ENCODE data around the gene CELF5.

The CELF5 gene

GRCh38 chr19:3224346-3225168 is at the start of gene CELF5:
CELF5 (plus strand) TSS chr19:3224661; CDS start chr19:3224740, 79 bp downstream.
- no peak for DNase-seq

- no peak for DNase-seq
These were observed 48.4 kb upstream of the CELF5 start for GRCh38 chr19:3175781-3176714.

DNA sequence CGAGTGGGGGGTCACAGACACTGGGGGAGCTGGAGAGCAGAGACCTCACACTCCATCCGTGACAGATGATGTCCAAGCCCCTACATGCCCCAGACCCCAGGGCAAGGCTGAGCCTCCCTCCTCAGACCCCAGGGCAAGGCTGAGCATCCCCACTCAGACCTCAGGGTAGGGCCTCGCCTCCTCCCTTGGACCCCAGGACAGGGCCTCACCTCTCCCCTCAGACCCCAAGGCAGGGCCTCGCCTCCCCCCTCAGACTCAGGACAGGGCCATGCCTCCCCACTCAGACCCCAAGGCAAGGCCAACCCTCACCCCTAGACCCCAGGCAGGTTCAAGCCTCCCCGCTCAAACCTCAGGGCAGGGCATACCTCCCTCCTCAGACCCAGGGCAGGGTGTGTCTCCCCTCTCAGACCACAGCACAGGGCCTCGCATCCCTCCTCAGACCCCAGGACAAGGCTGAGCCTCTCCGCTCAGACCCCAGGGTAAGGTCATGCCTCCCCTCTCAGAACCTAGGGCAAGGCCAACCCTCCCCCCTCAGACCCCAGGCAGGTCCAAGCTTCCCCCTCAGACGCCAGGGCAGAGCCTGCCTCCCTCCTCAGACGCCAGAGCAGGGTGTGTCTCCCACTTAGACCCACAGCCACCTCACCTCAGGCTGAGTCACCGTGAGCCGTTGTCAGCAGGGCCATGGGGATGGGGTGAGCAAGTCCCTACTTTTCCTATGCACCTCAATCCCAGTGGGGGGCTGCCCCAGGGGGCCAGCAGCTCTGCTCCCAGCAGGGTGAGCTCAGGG is 47.6 kb upstream of the CELF5 start:
- DNase-seq: peak in 1 of 2 experiments; percentile 6

DNA sequence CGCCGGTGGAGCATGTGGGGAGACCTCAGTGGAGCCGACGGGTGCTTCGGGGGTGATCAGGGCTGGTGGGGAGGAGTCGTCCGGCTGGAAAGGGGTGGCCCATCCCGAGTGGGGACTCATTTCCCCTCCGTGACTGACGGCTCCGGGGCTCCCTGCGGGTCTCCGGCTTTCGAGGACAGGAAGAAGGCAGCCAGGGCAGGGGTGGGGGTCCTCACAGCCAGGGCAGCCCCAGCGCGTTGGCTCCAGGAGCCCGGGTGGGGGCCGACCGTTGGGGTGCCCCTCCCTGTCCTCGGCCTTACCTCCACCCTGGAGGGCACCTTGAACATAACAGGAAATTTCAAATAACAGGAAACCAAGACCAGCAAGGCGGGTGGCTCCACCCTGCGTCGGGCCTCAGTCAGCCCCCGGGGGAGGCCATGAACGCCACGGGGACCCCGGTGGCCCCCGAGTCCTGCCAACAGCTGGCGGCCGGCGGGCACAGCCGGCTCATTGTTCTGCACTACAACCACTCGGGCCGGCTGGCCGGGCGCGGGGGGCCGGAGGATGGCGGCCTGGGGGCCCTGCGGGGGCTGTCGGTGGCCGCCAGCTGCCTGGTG is 46.0 kb upstream of the CELF5 start, which contains the start of gene S1PR4:
S1PR4 (plus strand) TSS at position 393 of the 596 bp plus-strand sequence; CDS start at position 417, 24 bp downstream.
- peak; percentile 49 to 55 for DNase-seq

GRCh38 chr19:3178973-3179738 is 45.3 kb upstream of the CELF5 start:
- peak; percentile 13 to 40 for DNase-seq

DNA sequence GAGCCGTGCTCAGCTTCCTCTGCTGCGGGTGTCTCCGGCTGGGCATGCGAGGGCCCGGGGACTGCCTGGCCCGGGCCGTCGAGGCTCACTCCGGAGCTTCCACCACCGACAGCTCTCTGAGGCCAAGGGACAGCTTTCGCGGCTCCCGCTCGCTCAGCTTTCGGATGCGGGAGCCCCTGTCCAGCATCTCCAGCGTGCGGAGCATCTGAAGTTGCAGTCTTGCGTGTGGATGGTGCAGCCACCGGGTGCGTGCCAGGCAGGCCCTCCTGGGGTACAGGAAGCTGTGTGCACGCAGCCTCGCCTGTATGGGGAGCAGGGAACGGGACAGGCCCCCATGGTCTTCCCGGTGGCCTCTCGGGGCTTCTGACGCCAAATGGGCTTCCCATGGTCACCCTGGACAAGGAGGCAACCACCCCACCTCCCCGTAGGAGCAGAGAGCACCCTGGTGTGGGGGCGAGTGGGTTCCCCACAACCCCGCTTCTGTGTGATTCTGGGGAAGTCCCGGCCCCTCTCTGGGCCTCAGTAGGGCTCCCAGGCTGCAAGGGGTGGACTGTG is 44.6 kb upstream of the CELF5 start:
- peak in 1 of 2 experiments; percentile 32 for DNase-seq

- DNase-seq: no peak
These were observed 40.5 kb upstream of the CELF5 start for GRCh38 chr19:3183721-3184641.

- DNase-seq: peak; percentile 72 to 77
These were observed 39.5 kb upstream of the CELF5 start for GRCh38 chr19:3184847-3185460.

- peak; percentile 88 to 93 for DNase-seq
These were observed 38.9 kb upstream of the CELF5 start, which contains the start of gene NCLN for GRCh38 chr19:3185461-3186159. NCLN (plus strand) TSS chr19:3185930; CDS start chr19:3186031, 101 bp downstream.

DNA sequence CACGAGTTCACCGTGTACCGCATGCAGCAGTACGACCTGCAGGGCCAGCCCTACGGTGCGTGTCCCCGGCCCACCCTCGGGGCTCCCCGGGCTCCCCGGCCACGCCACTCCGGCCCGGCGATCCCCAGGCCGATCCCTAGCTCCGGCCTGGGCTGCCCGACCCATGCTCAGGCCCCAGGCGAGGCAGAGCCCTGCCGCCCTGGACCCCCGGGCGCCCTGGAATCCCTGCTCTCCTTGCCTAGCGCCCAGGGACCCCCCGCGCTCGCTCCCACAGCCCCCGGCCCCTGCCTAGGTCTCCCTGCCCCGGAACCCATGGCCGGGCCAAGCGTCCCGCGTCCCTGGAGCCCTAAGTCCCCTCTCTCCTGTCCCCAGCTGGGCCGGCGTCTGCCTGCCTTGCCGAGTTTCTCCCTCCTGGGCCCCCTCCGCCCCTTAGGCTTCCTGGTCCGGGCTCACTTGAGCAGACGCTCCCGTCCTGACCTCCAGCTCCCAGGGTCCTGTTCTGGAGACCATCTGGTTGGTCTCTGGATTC is 38.2 kb upstream of the CELF5 start:
- no peak for DNase-seq

- DNase-seq: no peak
These were observed 37.4 kb upstream of the CELF5 start for GRCh38 chr19:3186891-3187661.

DNA sequence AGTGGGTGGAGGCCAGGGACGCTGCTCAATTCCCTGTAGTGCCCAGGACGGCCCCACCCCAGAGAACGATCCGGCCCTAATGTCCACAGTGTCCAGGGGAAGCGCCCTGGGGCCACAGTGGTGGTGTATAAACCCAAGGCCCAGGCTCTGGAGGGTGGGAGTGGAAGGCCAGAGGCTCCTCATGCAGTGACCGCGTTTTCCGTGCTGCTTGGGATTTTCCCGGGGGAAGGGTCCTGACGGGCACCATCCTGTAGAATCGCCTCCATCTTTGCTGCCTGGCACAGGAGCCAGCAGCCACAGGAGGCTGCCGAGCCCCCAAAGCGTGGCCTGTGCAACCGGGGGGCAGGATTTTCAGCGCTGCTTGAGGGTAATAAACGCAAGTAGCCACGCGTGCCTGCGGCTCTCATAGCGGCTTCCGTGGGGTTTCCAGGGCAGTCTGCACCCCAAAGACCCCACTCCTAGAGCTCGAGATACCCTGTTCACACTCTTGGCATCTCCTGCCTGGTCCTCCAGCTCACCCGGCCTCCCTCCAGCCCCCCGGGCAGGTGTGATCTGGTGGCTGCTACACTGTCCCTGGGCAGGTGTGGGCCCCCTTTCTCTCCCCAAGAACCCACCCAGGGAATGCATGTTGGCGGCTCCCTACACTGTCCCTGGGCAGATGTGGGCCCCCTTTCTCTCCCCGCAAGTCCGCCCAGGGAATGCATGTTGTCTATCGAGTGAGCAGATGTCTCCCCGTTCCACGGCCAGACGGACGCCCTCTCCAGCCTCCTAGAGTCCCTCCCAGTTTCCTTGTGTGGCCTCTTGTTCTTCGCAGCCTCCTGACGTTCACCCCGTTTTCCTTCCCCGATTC is 36.6 kb upstream of the CELF5 start:
- no peak for DNase-seq

GRCh38 chr19:3188627-3189596 is 35.5 kb upstream of the CELF5 start:
- peak; percentile 15 to 52 for DNase-seq

GRCh38 chr19:3189702-3190469 is 34.6 kb upstream of the CELF5 start:
- no peak for DNase-seq

DNA sequence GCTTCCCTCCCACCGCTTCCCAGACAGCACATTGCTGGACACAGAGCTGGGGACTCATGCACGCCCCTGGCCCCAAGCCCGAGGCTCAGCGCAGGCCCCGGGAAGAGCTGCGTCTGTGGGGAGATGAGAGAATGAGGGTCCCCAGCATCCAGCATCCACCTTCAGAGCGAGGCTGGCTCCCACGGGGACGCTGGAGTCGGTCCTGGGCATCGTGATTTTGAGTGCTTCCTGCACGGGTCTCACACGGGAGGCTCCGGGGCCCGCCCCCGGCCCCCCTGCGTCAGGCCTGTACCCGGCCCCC is 34.0 kb upstream of the CELF5 start:
- DNase-seq: no peak

Data from AML-193 (cell line).